Thyroid gland (tissue), 4 donors: ENCODE data around the gene CALR3.

Experiments used
- CTCF ChIP-seq, 6 experiments: fragments of 200-600 bp in 3 of 6; fragments of 450-650 bp in 3 of 6; sonication (generic) in 3 of 6; IDR thresholded peaks; one replicate each; pipeline ENCODE4 v1.5.1; 2016 to 2019; ENCODE audit warnings: antibody characterized with exemption in 6 of 6, mild to moderate bottlenecking in 2 of 6, inconsistent platforms in 1 of 6, moderate library complexity in 1 of 6
- POLR2A ChIP-seq, 2 donors: fragments of 450-650 bp; IDR thresholded peaks; one replicate each; pipeline ENCODE4 v1.6.1; 2017; ENCODE audit warnings: antibody characterized with exemption in 2 of 2, mild to moderate bottlenecking in 2 of 2, moderate library complexity in 1 of 2

GRCh38 chr19:16477311-16477710 is 18.7 kb downstream of the CALR3 start:
- TF ChIP-seq CTCF (IDR thresholded peaks at IDR 0.05) (no peak), POLR2A (IDR thresholded peaks at IDR 0.05) (no peak)
